Liver (tissue), 3 donors: ENCODE results near the gene SPECC1L.

Source experiments
- CTCF ChIP-seq: fragments of 150-350 bp; IDR thresholded peaks from 2 replicates; pipeline ENCODE4 v1.5.1; 2017; ENCODE audit warnings: improper control_type of control experiment, low read depth, low read length; ENCODE audit not compliant: missing input control
- FOXA1 ChIP-seq: IDR thresholded peaks from 2 replicates; pipeline ENCODE4 v1.6.1; 2016; ENCODE audit warnings: antibody characterized with exemption
- GABPA ChIP-seq, 2 donors: IDR thresholded peaks in 1 of 2; conservative IDR thresholded peaks in 1 of 2; 2 replicates each; pipeline ENCODE4 v1.6.1; 2016; ENCODE audit warnings: antibody characterized with exemption in 2 of 2, mild to moderate bottlenecking in 1 of 2, moderate library complexity in 1 of 2
- RAD21 ChIP-seq, 2 donors: IDR thresholded peaks; 2 replicates each; pipeline ENCODE4 v1.6.1; 2016; ENCODE audit warnings: antibody characterized with exemption in 2 of 2, mild to moderate bottlenecking in 2 of 2
- RXRA ChIP-seq, 2 donors: IDR thresholded peaks; 2 replicates each; pipeline ENCODE4 v1.6.1; 2017 to 2018; ENCODE audit warnings: antibody characterized with exemption in 2 of 2, mild to moderate bottlenecking in 1 of 2
- YY1 ChIP-seq: IDR thresholded peaks from 2 replicates; pipeline ENCODE4 v1.6.1; 2016; ENCODE audit warnings: antibody characterized with exemption, mild to moderate bottlenecking
- TF ChIP-seq, protein P1 (sequence below): IDR thresholded peaks from 2 replicates; pipeline ENCODE4 v1.6.1; 2016; ENCODE audit warnings: antibody characterized with exemption
- donor health status: healthy.
- donor health status: healthy.

DNA sequence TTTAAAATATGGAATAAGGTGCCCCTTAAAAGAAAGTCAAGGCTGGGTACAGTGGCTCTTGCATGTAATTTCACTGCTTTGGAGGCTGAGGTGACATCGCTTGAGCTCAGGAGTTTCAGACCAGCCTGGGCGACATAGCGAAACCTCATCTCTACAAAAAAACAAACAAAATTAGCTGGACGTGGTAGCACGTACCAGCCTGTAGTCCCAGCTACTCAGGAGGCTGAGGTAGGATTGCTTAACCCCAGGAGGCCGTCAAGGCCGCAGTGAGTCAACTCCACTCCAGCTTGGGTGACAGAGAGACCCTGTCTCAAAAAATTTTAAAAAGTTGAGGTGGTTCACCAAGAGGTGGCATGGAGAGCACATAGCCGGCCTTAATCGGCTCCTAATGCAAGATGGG is 139.1 kb downstream of the SPECC1L start:
- no peak for TF ChIP-seq CTCF
- no peak for TF ChIP-seq RXRA (IDR thresholded peaks at IDR 0.05)
- TF ChIP-seq GABPA (IDR thresholded peaks at IDR 0.05 in 1 of 2, conservative IDR thresholded peaks at IDR 0.05 in 1 of 2) = no peak
- no peak for TF ChIP-seq FOXA1
- TF ChIP-seq, protein P1, sequence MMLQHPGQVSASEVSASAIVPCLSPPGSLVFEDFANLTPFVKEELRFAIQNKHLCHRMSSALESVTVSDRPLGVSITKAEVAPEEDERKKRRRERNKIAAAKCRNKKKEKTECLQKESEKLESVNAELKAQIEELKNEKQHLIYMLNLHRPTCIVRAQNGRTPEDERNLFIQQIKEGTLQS = no peak
- no peak for TF ChIP-seq RAD21 (IDR thresholded peaks at IDR 0.05)
- no peak for TF ChIP-seq YY1
